Measurements from ENCODE around the gene SLC50A1.

- TF ChIP-seq POLR2A (IDR thresholded peaks at IDR 0.05) (no peak), CTCF (IDR thresholded peaks at IDR 0.05) (no peak)
Observed at GRCh38 chr1:155187456-155187891, 51.8 kb downstream of the SLC50A1 start.

Measured in tibial nerve (tissue), 3 donors.